HepG2 (cell line): ENCODE data around the gene DMXL1. TPM values are rescaled to one million over a fixed set of nuclear protein-coding genes. Genes with fewer than 3 reads are reported as not detected.
"Not testable (repeated sequence)": the region's sequence is repeated elsewhere in the genome, so short reads cannot be mapped to it uniquely, and the experiment has no call there.

Experiments
- ATAC-seq: fragments of 200-7000 bp; cut with Tn5 transposase; 3 replicates; pipeline ENCODE4 v1.9.1; 2020; ENCODE audit warnings: mild to moderate bottlenecking, moderate library complexity
- BruUV-seq: library from RNA; stranded (reverse); fragments of 400-500 nt; replicated peaks from 2 replicates; lab custom pipeline; 2021; lab: Mats Ljungman, UMichigan
- CTCF ChIA-PET: fragments of 300-600 bp; formaldehyde crosslinking; extraction: SDS; loops from one replicate; lab custom pipeline; 2021; ENCODE audit warnings: low total read pairs, inconsistent platforms, low intra/inter-chr PET ratio; lab: Yijun Ruan, JAX
- POLR2A ChIA-PET: fragments of 350-600 bp; sonication (Branson Sonifier 250); formaldehyde crosslinking; loops from one replicate; lab custom pipeline; 2020; ENCODE audit warnings: antibody characterized with exemption, inconsistent platforms; lab: Yijun Ruan, JAX
- DNase-seq: peaks from one replicate; pipeline ENCODE4 v3.0.0-alpha.2; 2015; ENCODE audit warnings: low spot score
- FAIRE-seq: peaks from 3 replicates; lab custom pipeline; 2011; peaks lifted over from hg19 to GRCh38; lab: Jason Lieb, UNC
- H2AFZ ChIP-seq: one replicate; pipeline ENCODE4 v1.6.1; 2011; ENCODE audit warnings: low read length, inconsistent platforms
- H3K27ac ChIP-seq: fragments of 300-600 bp; 3 replicates; pipeline ENCODE4 v1.8.0; 2011; ENCODE audit warnings: mixed run types, mild to moderate bottlenecking, mixed read lengths, low read length, inconsistent platforms; ENCODE audit not compliant: insufficient read depth; ENCODE audit errors: extremely low read length
- H3K27me3 ChIP-seq, 2 experiments: fragments of 200-600 bp in 1 of 2; 2 replicates in 1 of 2; 3 replicates in 1 of 2; pipeline versions ENCODE4 v1.6.0 to v1.8.0; 2011; ENCODE audit warnings: low read length in 2 of 2, mild to moderate bottlenecking in 2 of 2, moderate library complexity in 2 of 2, inconsistent platforms in 1 of 2; ENCODE audit not compliant: insufficient read depth in 2 of 2, control insufficient read depth in 1 of 2
- H3K36me3 ChIP-seq, 2 experiments: fragments of 200-600 bp in 1 of 2; replicated peaks in 1 of 2; 2 replicates in 1 of 2; 3 replicates in 1 of 2; pipeline versions ENCODE4 v1.5.1 to v1.8.0; 2011; ENCODE audit warnings: low read length in 2 of 2, inconsistent platforms in 1 of 2; ENCODE audit not compliant: insufficient read depth in 2 of 2, control insufficient read depth in 1 of 2
- H3K4me1 ChIP-seq: 2 replicates; pipeline ENCODE4 v1.5.1; 2012; ENCODE audit warnings: low read length, inconsistent platforms; ENCODE audit not compliant: insufficient read depth
- H3K4me2 ChIP-seq: 2 replicates; pipeline ENCODE4 v1.6.0; 2011; ENCODE audit warnings: low read depth, low read length, inconsistent platforms
- H3K4me3 ChIP-seq, 3 experiments: fragments of 200-600 bp in 1 of 3; sonication (generic), shearing (Covaris generic) in 1 of 3; replicated peaks in 1 of 3; 2 replicates each; pipeline ENCODE4 v1.5.1; 2011 to 2016; ENCODE audit warnings: low read length in 3 of 3, inconsistent platforms in 2 of 3, low read depth in 2 of 3, mild to moderate bottlenecking in 2 of 3, control low read depth in 1 of 3, mixed read lengths in 1 of 3; ENCODE audit not compliant: insufficient read depth in 1 of 3
- H3K79me2 ChIP-seq: one replicate; pipeline ENCODE4 v1.6.1; 2011; ENCODE audit warnings: low read length, inconsistent platforms; ENCODE audit not compliant: insufficient read depth
- H3K9ac ChIP-seq: 2 replicates; pipeline ENCODE4 v1.6.0; 2011; ENCODE audit warnings: mild to moderate bottlenecking, low read depth, low read length, inconsistent platforms; ENCODE audit not compliant: insufficient read depth
- H3K9me3 ChIP-seq: 2 replicates; pipeline ENCODE4 v1.5.1; 2012; ENCODE audit warnings: mild to moderate bottlenecking, low read length
- H4K20me1 ChIP-seq: 2 replicates; pipeline ENCODE4 v1.6.0; 2011; ENCODE audit warnings: inconsistent platforms, mild to moderate bottlenecking, low read length, moderate library complexity; ENCODE audit not compliant: insufficient read depth
- IRX3 ChIP-seq: sonication (generic); formaldehyde crosslinking; IDR thresholded peaks from 2 replicates; pipeline ENCODE4 v1.8.1; 2023; ENCODE audit warnings: mild to moderate bottlenecking, low read depth, missing genetic modification reagents, borderline replicate concordance
- MAFF ChIP-seq: IDR thresholded peaks from 2 replicates; pipeline ENCODE4 v1.6.1; 2011; ENCODE audit warnings: low read depth, low read length, improper control_type of control experiment
- MAFK ChIP-seq, 2 experiments: IDR thresholded peaks in 1 of 2; conservative IDR thresholded peaks in 1 of 2; 2 replicates each; pipeline ENCODE4 v1.6.1; 2011; ENCODE audit warnings: improper control_type of control experiment in 2 of 2, low read length in 2 of 2
- SKI ChIP-seq: fragments of 450-650 bp; IDR thresholded peaks from one replicate; pipeline ENCODE4 v1.6.1; 2018; ENCODE audit warnings: mild to moderate bottlenecking; ENCODE audit not compliant: partially characterized antibody
- ZKSCAN8 ChIP-seq: IDR thresholded peaks from 2 replicates; pipeline ENCODE4 v1.6.1; 2016; ENCODE audit warnings: borderline replicate concordance, missing genetic modification reagents, missing compliant biosample characterization
- ZNF790 ChIP-seq: sonication (generic); formaldehyde crosslinking; IDR thresholded peaks from 2 replicates; pipeline ENCODE4 v1.8.0; 2022; ENCODE audit warnings: missing genetic modification reagents, mild to moderate bottlenecking, borderline replicate concordance
- ZNF792 ChIP-seq: IDR thresholded peaks from 2 replicates; pipeline ENCODE4 v1.6.1; 2016
- WGBS: methylation state at CpG from one replicate; pipeline ENCODE4 v1.1.6; 2017; ENCODE audit warnings: low lambda C conversion rate; 5-methylcytosine and 5-hydroxymethylcytosine counted together
- in situ Hi-C: cut with HindIII; loops from 2 replicates; pipeline ENCODE4 v1.10.0; 2017; ENCODE audit warnings: low pct_unique_long_range_greater_than_20kb; ENCODE audit not compliant: extremely low pct_ligation_motif_present
- intact Hi-C: fragments of 100-400 bp; cut with micrococcal nuclease; formaldehyde crosslinking; loops from one replicate; pipeline ENCODE4 v1.10.0; 2022; ENCODE audit not compliant: unreplicated experiment
- polyA plus RNA-seq, 8 experiments: library from polyadenylated mRNA; depleted of rRNA in 3 of 8; stranded (reverse) in 7 of 8; unstranded in 1 of 8; fragments of >200 nt; fragmentation: Illumina TruSeq in 4 of 8; extraction: Trizol in 4 of 8; gene quantifications; 2 replicates each; pipeline versions ENCODE4 v1.2.1 to v1.2.3, GENCODE V29; 2011 to 2016; ENCODE audit warnings: low read depth in 4 of 8, missing spikeins in 1 of 8, mixed read lengths in 1 of 8; ENCODE audit not compliant: insufficient read depth in 1 of 8
- total RNA-seq, 5 experiments: library from RNA; depleted of rRNA; stranded (reverse); fragments of >200 nt; fragmentation: Illumina TruSeq; extraction: Trizol; gene quantifications; 2 replicates each; pipeline ENCODE4 v1.2.3, GENCODE V29; 2016; ENCODE audit warnings: low read depth in 1 of 5
- TF ChIP-seq, protein P1 (sequence below): sonication (generic); formaldehyde crosslinking; IDR thresholded peaks from 2 replicates; pipeline ENCODE4 v1.4.0; 2020; ENCODE audit warnings: mild to moderate bottlenecking, low read depth, missing genetic modification reagents
- TF ChIP-seq, protein P2 (sequence below), 2 experiments: sonication (generic) in 1 of 2; formaldehyde crosslinking in 1 of 2; IDR thresholded peaks; 2 replicates each; pipeline versions ENCODE4 v1.4.0 to v1.6.1; 2016 to 2020; ENCODE audit warnings: borderline replicate concordance in 1 of 2, low read depth in 1 of 2, mild to moderate bottlenecking in 1 of 2, missing genetic modification reagents in 1 of 2

Gene DMXL1
- total and polyA plus RNA-seq, 2 of the 13 experiments (the other 11 are each of a cell fraction or from before 2014, with no cell fraction given), result 6.9 to 18.6 TPM

DNA sequence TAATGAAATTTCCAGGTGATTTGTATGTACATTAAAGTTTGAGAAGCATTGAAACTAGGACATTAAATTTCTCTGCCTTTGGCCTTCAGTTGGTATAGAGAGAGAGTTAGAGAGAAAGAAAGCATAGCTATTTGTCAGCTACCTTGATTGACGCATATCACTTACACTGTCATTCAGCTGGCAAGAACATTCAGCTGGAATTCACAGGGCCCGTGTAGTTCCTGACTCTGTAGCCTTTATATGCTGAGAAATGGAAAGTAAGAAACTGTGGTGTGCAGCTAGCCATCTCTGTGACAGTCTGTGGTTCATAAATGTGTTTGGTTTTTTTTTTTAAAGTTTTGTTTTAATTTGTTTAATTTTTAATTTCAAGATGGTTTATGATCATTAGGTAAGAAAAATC lies 58.9 kb downstream of the DMXL1 start (continued):
- TF ChIP-seq, protein P1, sequence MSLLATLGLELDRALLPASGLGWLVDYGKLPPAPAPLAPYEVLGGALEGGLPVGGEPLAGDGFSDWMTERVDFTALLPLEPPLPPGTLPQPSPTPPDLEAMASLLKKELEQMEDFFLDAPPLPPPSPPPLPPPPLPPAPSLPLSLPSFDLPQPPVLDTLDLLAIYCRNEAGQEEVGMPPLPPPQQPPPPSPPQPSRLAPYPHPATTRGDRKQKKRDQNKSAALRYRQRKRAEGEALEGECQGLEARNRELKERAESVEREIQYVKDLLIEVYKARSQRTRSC (CRISPR knock-in tag), result no peak
- TF ChIP-seq ZNF792, result no peak
- TF ChIP-seq, protein P2, sequence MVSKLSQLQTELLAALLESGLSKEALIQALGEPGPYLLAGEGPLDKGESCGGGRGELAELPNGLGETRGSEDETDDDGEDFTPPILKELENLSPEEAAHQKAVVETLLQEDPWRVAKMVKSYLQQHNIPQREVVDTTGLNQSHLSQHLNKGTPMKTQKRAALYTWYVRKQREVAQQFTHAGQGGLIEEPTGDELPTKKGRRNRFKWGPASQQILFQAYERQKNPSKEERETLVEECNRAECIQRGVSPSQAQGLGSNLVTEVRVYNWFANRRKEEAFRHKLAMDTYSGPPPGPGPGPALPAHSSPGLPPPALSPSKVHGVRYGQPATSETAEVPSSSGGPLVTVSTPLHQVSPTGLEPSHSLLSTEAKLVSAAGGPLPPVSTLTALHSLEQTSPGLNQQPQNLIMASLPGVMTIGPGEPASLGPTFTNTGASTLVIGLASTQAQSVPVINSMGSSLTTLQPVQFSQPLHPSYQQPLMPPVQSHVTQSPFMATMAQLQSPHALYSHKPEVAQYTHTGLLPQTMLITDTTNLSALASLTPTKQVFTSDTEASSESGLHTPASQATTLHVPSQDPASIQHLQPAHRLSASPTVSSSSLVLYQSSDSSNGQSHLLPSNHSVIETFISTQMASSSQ (IDR thresholded peaks at IDR 0.05; ENCODE audit: low read depth), result no peak
- TF ChIP-seq, protein P2 (CRISPR knock-in tag; IDR thresholded peaks at IDR 0.05; ENCODE audit: borderline replicate concordance), result no peak
- TF ChIP-seq ZKSCAN8, result no peak

DNA sequence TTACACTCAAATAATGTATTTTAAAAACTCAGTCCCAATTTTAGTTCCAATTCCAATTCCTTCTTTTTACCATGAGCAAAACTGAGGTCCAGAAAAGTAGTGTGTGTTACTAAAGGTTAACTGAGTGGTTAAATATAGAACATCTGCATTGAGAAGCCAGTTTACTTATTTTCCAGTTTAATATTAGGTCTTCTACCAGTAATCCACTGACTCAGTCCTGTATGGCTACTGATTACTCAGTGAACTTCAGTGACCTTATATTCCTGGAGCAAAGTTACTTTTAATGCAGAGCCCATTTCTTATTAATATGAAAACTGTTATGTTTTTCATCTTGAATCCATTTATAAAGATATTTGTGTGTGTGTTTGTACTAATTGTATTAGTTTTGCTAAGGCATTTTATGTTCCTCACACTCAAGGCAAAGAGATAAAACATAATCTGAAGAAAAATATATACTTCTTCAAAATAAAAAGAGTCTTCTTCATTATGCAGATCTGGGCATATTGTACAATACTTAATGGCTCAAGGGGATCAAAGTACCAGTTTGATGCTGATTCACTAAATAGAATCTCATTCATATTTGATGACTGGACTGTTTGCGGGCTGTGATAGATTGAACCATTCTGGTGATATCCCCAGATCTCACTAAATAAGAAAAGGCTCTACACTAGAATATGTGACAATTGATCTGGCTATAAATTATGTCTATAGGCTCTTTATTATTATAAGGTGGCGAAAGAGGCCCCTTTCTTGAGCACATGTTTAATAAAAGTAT lies 60.8 kb downstream of the DMXL1 start:
- DNase-seq, result no peak

DNA sequence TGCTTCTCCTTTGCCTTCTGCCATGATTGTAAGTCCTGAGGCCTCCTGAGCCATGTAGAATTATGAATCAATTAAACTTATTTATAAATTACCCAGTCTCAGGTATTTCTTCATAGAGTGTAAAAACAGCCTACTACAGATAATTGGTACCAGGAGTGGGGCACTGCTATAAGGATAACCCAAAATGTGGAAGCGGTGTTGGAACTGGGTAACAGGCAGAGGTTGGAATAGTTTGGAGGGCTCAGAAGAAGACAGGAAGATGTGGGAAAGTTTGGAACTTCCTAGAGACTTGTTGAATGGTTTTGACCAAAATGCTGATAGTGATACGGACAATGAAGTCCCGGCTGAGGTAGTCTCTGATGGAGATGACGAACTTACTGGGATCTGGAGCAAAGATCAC lies 64.9 kb downstream of the DMXL1 start:
- H3K27me3 ChIP-seq, H3K79me2 ChIP-seq, H3K4me2 ChIP-seq, BruUV-seq, H3K4me1 ChIP-seq, CTCF ChIA-PET, ATAC-seq, H3K27ac ChIP-seq, H4K20me1 ChIP-seq, H3K36me3 ChIP-seq, H3K9ac ChIP-seq, H3K4me3 ChIP-seq, intact Hi-C loops, POLR2A ChIA-PET, H2AFZ ChIP-seq, FAIRE-seq, DNase-seq, in situ Hi-C loops: not testable (repeated sequence)
- 86% methylated on average over 4 of the region's 4 CpGs for WGBS
- H3K9me3 ChIP-seq, result peaks cover 18% of the 10 kb centered on the region

More for the DNA sequence above, 60.8 kb downstream of the DMXL1 start:
- ATAC-seq, result no peak
- no peak for TF ChIP-seq IRX3 (CRISPR knock-in tag)
- no peak for TF ChIP-seq SKI
- peak; percentile 52; the same call in 1 of the 2 replicates for TF ChIP-seq MAFF
- no peak for TF ChIP-seq ZNF790
- TF ChIP-seq MAFK (conservative IDR thresholded peaks at IDR 0.05 in 1 of 2, IDR thresholded peaks at IDR 0.05 in 1 of 2; ENCODE audit: low read length in 2 of 2), result peak; percentile 54 to 59; a peak in 3 of 4 replicates
- no peak for TF ChIP-seq ZNF792
- Histone ChIP-seq H3K36me3 (peaks cover 1 to 3% of the 10 kb centered on the region in 2 experiments; a peak in 3 of 5 replicates), H3K27me3 (no peaks in the 10 kb centered on the region; a peak in 1 of 5 replicates), H3K79me2 (no peaks in the 10 kb centered on the region), H3K4me1 (no peaks in the 10 kb centered on the region), H3K9ac (no peak overlapping the region), H3K27ac (no peak overlapping the region), H3K9me3 (peaks cover 14% of the 10 kb centered on the region), H2AFZ (no peak overlapping the region), H3K4me2 (no peak overlapping the region), H4K20me1 (no peaks in the 10 kb centered on the region), H3K4me3 (no peak overlapping the region)
- WGBS, result 98% methylated on average over 2 of the region's 2 CpGs
- POLR2A ChIA-PET, result no interaction called here
- no peak for FAIRE-seq
- CTCF ChIA-PET, result no interaction called here
- BruUV-seq, result no TSS peak
- in situ Hi-C loops, result no loop called here
- intact Hi-C loops, result no loop called here
